CD4-positive, alpha-beta T cell treated with Interleukin-15 for 1 hour (primary cell): ENCODE measurements around the gene FRG2C.
"Not testable (repeated sequence)": the region's sequence is repeated elsewhere in the genome, so short reads cannot be mapped to it uniquely, and the experiment has no call there.

Experiments
- DNase-seq: peaks from one replicate; pipeline ENCODE4 v3.0.0-alpha.2; 2020

FRG2C gene

DNA sequence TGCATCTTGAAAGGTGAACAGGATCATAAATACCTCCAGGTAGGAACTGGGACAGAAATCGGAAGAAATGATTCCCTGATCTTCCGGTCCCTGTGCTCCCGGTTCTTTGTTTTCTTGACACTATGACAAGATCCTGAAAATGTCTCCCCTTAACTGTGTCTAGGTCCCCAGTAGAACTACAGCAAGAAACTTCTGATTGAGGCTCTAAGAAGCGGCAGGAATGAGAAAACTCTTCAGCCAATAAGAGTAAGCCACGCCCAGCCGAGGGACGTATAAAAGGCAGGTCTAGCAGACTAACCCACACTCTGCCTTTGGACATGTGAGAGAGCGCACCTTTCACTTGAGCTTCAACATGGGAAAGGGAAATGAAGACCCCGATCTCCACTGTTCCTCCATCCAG, at the start of gene FRG2C:
TSS of gene FRG2C (plus strand) at position 301 of the 400 bp plus-strand sequence. CDS start at position 353, 52 bp downstream.
- DNase-seq: not testable (repeated sequence)

DNA sequence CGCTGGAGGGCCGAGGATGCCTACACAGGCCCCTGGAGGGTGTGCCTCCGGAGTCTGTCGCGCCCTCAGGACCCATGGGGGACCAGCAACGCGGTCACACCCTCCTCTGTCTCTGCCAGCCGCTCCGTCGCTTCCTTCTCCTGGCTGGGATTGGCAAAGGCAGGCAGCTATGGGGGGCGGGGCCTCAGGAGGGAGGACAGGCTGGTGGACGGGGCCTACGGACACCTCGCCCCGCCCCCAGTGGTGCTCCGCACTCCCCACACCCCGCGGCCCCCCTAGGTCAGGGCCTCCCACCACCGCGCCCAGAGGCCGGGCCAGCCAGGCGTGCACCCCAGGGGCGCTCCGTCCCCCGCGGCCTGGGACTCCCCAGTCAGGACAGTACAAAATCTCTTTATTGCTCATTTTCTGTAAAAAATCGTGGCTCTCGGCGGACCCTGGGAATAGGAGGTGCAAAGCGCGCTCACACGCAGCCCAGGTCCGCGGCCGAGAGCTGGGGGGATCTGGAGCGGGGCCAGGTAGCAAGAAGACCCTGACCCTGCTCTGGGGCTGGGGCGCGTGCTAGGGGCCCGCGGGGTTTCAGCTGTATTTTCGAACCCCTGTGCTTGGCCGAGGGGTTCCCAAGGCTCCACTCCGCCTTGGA, 45.3 kb upstream of the FRG2C start:
- not testable (repeated sequence) for DNase-seq

DNA sequence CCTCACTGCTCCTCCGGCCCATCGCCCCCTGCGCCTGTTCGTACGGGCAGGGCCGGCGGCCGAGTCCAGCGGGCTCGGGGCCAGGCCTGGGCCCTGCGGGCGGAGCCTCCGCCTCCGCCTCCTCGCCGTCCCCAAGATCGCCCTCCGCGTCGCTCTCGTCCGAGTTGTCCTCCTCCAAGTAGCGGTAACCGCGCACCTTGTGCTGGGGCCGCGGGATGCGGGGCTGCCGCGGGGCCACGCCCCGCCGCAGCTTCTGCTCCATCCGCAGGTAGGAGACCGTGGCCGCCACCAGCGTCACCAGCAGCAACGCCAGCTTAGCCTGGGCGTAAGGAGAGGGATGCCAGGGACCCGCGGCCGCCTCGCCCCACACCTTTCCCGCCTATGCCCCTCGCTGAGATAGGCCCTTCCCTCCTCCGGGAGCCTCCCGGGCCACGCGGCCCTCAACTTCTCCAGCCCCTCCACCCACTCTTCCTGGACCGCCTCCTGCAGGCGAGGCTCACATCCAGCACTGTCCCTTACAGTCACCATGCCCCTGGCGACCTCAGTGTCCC, 44.6 kb upstream of the FRG2C start:
- not testable (repeated sequence) for DNase-seq

DNA sequence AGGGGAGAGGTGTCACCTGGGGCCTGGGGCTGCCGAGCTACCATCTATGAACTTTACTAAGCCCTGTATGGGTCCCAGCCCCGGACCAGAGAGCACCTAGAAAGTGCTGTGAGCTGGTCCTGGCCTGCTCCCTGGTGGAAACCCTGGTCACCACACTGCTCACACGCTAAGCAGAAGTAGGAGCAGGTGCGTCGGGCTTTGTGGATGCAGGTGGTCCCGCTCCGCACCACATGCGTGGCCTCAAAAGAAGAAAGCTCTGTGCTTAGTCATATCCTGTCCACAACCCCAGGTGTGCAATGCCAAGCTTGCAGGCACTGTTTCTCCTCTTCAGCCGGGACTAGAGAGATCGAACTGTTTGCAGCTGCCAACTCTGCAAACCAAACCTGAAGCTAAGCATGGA, 42.4 kb upstream of the FRG2C start:
- not testable (repeated sequence) for DNase-seq

DNA sequence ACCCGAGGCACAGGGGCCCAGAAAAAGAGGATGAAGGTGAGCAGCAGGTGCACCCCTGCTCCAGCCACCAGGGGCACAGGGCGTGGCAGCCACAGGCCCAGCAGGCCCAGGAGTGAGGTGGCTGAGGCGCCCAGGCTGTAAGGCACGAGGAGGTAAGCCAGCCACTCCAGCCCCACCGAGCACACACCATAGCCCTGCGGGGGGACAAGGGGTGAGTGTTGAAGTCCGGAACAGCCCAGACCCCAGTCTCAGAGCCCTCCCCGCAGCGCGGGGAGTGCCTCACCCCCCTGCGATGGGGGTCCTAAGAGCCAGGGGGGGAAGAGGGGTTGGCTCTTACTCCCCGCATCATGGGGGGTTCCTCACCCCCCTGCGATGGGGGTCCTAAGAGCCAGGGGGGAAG, 40.5 kb upstream of the FRG2C start:
- not testable (repeated sequence) for DNase-seq

DNA sequence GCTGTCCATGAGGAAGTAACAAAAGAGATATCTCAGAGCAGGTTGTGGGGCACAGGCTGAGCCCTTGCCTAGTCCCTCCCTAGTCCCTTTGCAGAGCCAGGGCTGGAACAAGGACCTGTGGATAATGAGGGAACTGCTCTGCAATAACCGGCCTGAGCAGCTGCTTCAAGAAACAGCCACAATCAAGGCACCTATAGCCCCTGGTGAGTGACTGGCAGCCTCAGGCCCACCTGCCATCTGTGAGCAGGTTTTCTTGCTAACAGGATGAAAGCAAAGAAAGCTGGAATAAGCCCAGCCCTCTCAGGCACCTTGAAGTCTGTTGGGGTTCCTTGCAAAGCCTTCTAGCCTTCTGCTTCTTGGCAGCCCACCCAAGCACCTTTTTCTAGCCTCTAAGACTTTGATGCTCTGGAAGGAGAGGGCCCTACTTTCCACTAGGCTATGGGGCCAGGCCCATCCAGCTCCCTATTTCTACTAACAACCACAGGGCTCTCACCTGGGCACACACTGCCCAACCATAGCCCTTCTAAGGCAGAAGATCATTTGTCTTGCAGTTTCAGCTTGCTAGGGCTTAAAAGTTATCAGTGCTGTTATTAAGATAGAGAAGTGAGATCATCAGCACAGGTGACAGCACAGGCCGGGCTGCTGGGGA, 33.1 kb upstream of the FRG2C start:
- DNase-seq: not testable (repeated sequence)

DNA sequence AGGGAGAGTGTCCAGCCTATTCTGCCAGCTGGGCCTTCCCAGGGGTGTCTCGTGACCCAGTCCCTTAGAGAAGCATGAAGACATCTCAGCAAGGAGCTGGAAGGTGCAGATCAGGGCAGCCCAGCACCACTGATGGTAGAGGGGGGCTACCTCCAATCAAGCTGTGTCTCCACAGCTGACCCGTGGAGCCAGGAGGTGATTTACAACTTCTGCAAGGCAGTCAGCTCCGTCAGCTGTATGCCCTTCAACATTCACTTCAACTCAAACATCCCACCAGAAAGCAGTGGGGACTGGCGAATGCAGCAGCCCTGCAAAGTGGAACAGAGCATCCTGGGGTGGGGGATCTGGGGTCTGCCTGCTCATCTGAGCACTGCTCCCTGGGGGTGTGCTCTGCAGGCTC, 32.6 kb upstream of the FRG2C start:
- DNase-seq: no peak

DNA sequence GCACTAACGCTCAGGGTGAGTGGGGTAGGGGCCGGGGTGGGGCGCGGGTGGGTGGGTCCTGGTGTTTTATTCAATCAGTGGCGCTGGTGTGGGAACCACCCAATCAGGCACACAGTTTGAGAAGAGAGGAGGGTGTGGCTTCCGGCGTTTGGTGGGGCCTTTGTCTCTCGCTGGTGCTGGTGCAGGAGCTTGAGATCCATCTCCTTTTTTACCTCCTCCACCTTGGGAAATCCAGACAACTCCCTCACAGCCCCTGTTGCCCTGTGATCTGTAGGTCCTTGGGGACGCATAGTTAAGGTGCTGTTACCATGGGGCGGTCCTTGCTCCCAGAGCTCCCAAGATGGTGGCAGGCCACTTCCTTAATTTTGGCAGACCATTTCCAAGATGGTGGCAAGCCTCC, 25.2 kb upstream of the FRG2C start:
- DNase-seq: not testable (repeated sequence)

DNA sequence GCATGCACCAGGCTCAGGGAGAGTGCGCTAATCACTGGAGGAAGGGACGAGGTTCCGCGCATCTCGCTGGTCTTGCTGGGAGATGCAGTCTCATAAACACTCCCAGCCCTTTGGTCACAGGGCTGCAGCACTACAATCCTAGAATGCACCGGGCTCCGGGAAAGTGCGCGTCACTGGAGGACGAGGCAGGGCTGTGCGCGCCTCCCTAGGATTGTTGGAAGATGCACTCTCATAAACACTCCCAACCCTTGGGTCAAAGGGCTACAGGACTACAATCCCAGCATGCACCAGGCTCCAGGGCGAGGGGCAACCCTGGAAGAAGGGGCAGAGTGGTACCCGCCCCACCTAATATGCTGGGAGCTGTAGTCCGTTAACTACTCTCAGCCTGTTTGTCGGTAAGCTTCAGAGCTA, 23.0 kb upstream of the FRG2C start:
- DNase-seq: peak; percentile 47

DNA sequence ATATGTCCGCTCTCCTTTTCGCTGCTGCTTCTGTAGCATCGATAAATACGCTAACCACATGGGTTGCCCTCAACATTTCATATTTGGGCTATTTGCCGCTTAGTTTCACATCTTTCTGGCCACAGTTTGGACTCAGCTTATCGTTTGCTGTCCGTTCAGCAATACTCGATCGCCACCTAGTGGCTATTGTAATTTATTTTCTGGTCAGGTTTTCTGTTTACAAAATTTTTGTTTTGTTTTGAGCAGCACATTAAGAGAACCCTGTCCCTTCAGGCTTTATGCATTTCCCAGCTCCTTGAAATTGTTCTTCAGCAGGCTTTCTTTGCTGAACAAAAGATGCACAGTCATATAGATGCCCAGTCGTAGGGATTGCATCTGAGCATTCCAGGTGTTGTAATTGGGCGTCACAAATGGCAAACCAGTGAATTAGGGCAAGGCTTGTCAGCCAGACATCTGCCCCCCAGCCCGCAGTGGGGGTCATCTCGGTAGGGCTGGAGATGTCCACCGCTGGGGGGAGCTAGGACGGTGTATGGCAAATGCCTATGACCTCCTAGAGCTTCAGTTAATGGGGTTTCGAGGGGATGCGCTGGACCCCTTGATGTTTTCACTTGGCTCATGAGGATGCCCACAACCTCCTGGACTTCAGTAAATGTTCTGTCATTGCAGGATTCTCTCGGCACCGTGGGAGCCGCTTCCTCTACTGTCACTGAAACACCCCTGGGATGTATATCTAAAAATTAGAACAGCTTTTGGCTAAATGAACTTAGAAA, 20.9 kb upstream of the FRG2C start:
- DNase-seq: not testable (repeated sequence)

DNA sequence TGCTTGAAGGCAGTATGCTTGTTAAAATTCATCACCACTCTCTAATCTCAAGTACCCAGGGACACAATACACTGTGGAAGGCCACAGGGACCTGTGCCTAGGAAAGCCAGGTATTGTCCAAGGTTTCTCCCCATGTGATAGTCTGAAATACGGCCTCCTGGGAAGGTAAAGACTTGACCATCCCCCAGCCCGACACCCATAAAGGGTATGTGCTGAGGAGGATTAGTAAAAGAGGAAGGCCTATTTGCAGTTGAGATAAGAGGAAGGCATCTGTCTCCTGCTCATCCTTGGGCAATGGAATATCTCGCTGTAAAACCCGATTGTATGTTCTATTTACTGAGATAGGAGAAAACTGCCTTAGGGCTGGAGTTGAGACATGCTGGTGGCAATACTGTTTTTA, 18.6 kb upstream of the FRG2C start:
- DNase-seq: not testable (repeated sequence)

DNA sequence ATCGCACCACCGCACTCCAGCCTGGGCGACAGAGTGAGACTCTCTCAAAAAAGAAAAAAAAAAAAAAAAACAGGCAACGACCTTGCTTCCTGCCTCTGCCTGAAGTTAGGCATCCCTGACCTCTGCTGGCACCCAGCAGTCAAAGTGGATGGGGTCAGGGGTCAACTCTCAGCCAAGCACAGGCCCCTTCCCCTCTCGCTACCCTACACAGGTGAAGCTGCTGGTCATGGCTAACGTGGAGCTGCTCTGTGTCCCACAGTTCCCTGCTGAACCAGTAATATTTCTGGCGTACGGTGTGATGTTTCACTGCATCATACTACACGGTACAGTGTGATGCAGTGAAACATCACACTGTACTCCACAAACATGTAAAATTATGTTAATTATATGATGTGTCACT, 13.9 kb upstream of the FRG2C start:
- no peak for DNase-seq

DNA sequence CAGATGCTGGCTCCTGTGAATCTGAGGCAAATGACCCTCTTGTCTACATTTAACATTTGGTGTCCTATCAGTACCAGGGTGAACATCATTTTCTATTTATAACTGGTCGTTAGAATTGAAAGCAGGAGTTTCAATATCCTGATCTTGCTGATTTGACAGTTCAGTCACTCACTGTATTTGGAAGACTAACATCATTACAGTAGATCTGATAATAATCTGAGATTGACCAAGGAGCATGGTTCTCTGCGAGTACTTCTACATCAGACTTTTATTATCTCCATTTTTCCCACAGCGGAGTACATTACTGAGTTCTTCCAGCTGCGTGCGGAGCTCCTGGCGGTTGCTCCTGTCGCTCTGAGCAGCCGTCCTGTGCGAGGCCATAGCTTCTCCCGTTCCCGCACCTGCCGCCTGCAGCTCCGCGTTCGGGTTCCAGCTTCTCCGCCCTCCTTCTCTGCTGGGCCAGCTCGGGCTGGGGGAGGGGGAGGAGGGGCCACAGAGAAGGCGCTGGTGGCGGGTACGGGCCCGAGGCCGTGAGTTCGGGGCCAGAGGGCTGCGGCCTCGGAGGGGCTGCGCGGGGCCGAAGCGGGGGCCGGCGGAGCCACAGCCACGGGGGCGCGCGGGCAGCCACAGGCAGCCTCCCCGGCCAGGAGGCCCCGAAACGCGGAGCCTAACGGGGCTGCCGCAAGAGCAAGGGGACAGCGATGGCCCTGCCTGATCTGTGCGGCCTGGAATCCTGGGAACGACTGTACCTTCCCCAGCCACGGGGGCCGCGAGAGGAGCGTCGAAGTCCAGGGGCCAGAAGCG, 8.8 kb upstream of the FRG2C start:
- not testable (repeated sequence) for DNase-seq

DNA sequence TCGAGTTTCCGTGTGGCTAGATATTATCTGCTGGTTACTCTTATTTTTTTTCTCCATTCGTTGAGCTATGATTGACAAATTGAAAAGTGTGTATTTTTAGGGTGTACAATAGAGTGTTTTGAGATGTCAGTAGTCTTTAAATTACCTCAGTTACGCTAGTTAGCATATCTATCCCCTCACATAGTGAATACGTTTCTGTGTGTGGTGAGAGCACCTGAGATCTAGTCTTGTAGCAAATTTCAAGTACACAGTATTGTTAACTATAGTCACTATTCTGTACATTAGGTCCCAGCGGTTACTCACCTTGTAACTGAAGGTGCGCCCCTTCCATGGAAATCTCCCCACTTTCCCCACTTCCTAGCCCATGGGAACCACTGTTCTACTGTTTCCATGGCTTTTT, 8.2 kb upstream of the FRG2C start:
- DNase-seq: not testable (repeated sequence)

DNA sequence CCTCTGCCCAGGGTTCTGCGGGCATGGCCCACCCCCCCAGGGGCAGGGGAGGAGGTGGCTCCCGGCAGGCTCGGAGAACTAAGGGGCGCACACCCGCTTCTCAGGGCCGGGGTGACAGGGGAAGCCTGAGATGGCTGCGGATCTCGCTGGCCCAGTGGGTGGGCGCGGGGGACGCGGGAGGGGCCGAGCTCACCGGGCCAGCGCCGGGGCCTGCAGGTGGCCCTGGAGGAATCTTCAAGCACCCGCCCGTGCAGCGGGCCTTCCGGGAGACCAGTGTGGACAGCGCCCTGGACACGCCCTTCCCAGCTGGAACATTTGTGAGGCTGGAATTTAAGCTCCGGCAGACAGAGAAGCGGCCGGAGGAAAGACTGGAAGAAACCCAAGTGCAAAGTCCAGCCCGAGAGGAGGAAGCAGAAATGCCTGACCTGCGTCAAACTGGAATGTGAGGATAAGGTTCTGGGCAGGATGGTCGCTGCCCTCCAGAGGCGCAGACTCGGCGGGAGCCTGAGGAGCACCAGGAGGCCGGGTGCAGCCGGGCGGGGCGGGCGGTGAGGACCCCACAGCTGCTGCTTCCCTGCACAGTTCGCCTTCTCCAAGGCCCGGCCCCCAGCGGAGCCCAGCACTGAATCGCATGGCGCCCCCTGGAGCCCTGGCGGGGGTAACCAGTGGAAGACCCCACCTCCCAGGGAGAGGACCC, 5.6 kb upstream of the FRG2C start:
- not testable (repeated sequence) for DNase-seq

DNA sequence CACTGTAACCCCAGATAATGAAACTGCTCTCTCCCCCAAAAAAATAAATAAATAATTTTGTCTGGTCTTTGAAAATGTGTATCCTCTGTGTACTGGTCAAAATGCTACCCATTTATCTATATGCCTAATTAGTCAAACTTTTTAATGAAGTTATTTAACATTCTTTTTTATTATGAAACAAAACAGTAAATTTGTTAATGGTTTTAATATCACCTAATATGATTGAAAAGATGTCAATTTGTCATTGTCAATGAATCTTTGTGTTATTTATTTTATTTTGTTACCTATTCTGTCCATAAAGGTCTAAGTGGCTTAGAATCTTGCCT, 5.1 kb upstream of the FRG2C start:
- not testable (repeated sequence) for DNase-seq

DNA sequence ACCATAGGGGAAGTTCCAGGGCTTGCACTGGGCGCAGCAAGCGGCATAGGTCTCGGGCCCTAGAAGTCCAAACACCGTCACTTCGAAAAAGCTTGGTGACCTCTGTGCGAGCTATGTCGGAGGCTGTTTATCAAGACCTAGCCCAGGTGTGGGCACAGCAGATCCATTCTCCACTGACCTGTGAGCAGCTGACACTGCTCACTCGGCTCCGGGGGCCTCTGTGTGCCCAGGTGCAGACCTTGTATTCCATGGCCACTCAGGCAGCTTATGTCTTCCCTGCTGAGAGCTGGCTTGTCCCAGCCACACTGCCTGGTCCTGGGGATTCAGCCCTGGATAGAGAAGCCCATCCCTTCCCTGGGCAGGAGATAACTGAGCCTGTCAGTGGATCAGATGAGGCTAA, 1.5 kb downstream of the FRG2C start:
- DNase-seq: not testable (repeated sequence)

DNA sequence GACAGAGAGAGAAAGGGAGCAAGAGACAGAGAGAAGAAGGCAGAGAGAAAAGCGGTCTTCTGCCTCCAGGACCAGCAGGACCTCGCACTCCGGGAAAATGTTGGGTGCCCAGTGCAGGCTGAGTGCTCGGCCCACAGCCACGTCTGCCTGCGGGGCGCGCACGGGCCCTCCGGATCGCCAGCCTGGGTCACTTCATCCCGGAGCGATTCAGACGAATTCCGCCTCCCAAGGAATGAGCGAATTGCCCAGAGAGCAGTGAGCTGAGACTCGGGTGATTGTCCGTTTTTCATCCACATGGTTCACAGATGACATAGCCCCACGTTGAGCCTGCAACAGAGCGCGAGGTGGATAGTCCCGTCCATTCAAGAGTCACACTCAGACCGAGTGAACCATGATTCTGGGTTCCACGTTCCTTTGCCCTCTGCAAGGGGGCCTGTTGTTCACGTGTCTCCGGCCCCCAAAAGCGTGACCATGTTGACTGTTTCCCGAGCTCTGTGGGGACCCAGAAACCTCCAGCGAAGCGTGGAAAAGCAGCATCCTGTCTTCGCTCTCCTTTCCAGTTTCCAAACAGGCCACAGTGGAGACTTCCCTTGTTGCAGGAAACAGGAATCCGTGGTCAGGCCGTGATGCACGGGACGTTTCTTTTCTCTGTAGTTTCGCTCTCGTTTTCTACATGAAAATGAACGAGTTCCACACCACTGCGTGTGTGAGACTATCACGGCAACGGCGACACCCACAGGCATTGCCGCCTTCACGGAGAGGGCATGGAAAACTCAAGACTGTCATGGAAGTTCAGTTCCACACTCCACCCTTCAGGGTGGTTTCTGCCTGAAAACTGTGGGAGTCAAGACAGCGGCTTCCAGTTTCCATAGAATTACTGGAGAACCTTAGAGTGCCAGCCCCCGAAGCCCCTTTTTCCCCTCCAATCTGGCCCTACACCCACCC, 3.9 kb downstream of the FRG2C start:
- not testable (repeated sequence) for DNase-seq

DNA sequence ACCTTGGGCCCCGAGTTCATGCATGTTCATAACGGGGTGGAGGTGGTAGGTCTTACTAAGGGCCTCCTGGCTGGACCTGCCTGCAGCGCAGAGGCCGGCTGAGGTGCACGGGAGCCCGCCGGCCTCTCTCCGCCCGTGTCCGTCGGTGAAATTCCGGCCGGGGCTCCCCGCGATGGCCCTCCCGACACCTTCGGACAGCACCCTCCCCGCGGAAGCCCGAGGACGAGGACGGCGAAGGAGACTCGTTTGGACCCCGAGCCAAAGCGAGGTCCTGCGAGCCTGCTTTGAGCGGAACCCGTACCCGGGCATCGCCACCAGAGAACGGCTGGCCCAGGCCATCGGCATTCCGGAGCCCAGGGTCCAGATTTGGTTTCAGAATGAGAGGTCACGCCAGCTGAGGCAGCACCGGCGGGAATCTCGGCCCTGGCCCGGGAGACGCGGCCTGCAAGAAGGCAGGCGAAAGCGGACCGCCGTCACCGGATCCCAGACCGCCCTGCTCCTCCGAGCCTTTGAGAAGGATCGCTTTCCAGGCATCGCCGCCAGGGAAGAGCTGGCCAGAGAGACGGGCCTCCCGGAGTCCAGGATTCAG, 4.7 kb downstream of the FRG2C start:
- DNase-seq: peak; percentile 70
